Activated CD8-positive, alpha-beta memory T cell treated with anti-CD3 and anti-CD28 coated beads, Interleukin-2, amount 50 U/mL, for 1 hour (primary cell): ENCODE results near the gene NATD1.
A peak's percentile ranks its signal among the peaks of the same experiment; 100 is the strongest.

ENCODE experiments used
- DNase-seq: peaks from one replicate; pipeline ENCODE4 v3.0.0-alpha.2; 2020; ENCODE audit errors: extremely low read depth

The NATD1 gene

GRCh38 chr17:21252796-21253645 is at the start of gene NATD1:
Gene NATD1, minus strand, starts transcription at chr17:21253410. Its CDS starts 146 bp downstream, at chr17:21253264.
- DNase-seq, result peak; percentile 49

- DNase-seq, result no peak
Measured at GRCh38 chr17:21301593-21302550, 48.7 kb upstream of the NATD1 start.

- DNase-seq, result no peak
Measured at GRCh38 chr17:21300601-21301571, 47.7 kb upstream of the NATD1 start.

GRCh38 chr17:21299981-21300600 is 46.9 kb upstream of the NATD1 start:
- DNase-seq, result no peak

- no peak for DNase-seq
Measured at GRCh38 chr17:21298983-21299519, 45.8 kb upstream of the NATD1 start.

- no peak for DNase-seq
Measured at GRCh38 chr17:21298056-21298982, 45.1 kb upstream of the NATD1 start.

- no peak for DNase-seq
Measured at GRCh38 chr17:21297597-21297996, 44.4 kb upstream of the NATD1 start.

- DNase-seq, result no peak
Measured at GRCh38 chr17:21297026-21297520, 43.9 kb upstream of the NATD1 start.

GRCh38 chr17:21296097-21297025 is 43.2 kb upstream of the NATD1 start:
- DNase-seq, result no peak

GRCh38 chr17:21295036-21295952 is 42.1 kb upstream of the NATD1 start:
- no peak for DNase-seq

- no peak for DNase-seq
Measured at GRCh38 chr17:21294321-21295035, 41.3 kb upstream of the NATD1 start.

GRCh38 chr17:21293831-21294210 is 40.6 kb upstream of the NATD1 start:
- DNase-seq, result no peak

- DNase-seq, result no peak
Measured at GRCh38 chr17:21292867-21293830, 39.9 kb upstream of the NATD1 start.

- no peak for DNase-seq
Measured at GRCh38 chr17:21291862-21292261, 38.7 kb upstream of the NATD1 start.

GRCh38 chr17:21291357-21291756 is 38.1 kb upstream of the NATD1 start:
- no peak for DNase-seq
